Esophagus squamous epithelium (tissue), 4 donors: ENCODE data around the gene KRTAP9-2.
"Not testable (repeated sequence)": the region's sequence is repeated elsewhere in the genome, so short reads cannot be mapped to it uniquely, and the experiment has no call there.

ENCODE experiments used
- CTCF ChIP-seq, 6 experiments: fragments of 450-650 bp in 4 of 6; fragments of 200-600 bp in 2 of 6; sonication (generic) in 2 of 6; IDR thresholded peaks; one replicate each; pipeline ENCODE4 v1.5.1; 2016 to 2019; ENCODE audit warnings: antibody characterized with exemption in 6 of 6, mild to moderate bottlenecking in 4 of 6, moderate library complexity in 4 of 6
- POLR2A ChIP-seq, 4 donors: fragments of 450-650 bp; IDR thresholded peaks; one replicate each; pipeline ENCODE4 v1.6.1; 2017; ENCODE audit warnings: antibody characterized with exemption in 4 of 4, mild to moderate bottlenecking in 4 of 4, moderate library complexity in 3 of 4

DNA sequence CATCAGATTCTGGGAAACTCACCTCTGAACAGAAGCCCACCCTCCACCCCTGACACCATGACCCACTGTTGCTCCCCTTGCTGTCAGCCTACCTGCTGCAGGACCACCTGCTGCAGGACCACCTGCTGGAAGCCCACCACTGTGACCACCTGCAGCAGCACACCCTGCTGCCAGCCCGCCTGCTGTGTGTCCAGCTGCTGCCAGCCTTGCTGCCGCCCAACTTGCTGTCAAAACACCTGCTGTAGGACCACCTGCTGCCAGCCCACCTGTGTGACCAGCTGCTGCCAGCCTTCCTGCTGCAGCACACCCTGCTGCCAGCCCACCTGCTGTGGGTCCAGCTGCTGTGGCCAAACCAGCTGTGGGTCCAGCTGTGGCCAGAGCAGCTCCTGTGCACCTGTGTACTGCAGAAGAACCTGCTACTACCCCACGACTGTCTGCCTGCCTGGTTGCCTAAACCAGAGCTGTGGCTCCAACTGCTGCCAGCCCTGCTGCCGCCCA, at the start of gene KRTAP9-2:
- TF ChIP-seq CTCF, POLR2A (IDR thresholded peaks at IDR 0.05): not testable (repeated sequence)
